HuH-7.5 (cell line): Measurements from ENCODE around the gene AFF1.
"Not testable (repeated sequence)": the region's sequence is repeated elsewhere in the genome, so short reads cannot be mapped to it uniquely, and the experiment has no call there.

Source experiments
- DNase-seq: peaks from one replicate; pipeline ENCODE4 v3.0.0; 2011; ENCODE audit warnings: low spot score

The AFF1 gene

DNA sequence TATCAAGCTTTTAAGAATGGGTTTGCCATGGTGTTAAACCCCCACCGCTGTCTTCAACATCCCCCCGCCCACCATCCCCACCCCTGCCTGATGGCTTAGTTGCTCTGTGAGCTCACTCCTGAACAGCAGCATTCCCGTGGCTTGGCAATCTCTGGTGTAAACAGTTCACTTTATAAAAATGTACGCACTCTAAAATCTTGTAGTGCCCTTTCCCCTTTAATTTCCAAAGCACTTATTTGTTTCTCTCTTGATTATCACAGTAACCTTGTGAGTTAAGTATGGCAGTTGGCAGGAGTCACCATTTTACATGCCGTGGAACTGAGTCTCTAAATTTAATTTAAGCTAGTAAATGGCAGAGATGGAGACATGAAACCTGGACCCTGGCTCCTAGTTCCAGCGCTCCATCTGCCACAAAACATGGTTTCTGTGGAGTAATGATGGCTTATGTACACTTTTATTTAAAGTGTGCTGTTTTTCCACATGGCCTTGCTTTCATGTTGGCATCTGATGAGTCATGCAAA lies 123.1 kb downstream of the AFF1 start:
- no peak for DNase-seq

DNA sequence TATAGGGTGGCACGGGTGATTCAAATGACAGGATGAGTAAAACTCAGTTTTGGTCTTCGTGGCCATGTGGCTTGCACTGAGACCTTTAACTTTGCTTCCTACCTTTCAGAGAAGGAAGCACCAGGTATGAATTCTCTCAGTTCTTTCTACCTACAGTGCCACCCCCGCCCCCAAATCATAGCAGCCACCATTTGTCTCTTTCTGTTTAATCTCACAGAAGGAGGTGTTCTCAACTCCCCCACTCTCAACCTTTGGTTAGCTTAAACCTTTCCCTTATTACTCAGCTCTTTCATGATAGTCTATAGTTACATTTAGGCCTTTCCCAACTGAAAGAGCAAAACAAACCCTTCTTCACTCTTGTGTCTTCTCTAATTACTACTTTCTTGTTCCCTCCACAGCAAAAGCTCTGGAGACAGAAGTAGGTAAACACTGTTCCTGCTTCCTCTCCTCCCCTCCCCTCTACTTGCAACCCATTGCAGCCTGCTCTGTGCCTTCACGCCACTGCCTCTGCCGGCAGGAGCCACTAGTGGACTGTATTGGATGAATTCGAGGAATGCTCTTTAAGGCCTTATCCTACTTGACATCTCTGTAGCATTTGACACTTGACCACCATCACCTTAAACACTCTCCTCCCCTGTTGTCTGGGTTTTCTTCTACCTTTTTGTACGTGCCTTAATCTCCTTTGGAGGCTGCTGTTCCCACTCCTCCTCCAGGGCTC lies 123.7 kb downstream of the AFF1 start:
- DNase-seq = no peak

DNA sequence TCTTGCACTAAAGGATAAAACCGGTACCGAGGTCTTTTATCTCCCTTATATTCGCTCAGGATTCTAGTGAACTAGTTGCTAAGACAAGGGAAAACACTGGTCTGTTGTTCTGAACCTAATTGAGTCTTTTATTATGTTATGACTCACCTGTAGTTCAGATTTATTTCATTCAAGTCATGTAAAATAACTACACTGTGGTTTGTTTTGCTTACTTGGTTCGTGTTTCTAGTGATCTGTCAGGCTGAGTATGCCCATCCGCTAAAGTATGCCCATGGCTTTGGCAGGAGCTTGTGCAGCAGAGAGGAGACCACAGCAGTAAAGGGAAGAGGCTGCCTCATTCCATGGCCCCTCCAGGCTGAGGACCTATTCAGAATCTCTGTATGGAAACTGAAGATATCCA lies 126.1 kb downstream of the AFF1 start:
- no peak for DNase-seq

DNA sequence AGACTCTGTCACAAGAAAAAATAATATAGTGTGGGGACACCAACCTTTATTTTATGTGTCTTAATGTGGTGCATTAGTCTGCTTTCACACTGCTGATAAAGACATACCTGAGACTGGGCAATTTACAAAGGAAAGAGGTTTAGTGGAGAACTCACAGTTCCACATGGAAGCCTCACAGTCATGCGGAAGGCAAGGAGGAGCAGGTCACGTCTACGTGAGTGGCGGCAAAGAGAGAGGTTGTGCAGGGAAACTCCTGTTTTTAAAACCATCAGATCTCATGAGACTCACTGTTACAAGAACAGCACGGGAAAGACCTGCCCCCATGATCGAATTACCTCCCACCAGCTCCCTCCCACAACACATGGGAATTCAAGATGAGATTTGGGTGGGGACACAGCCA lies 130.2 kb downstream of the AFF1 start:
- no peak for DNase-seq

DNA sequence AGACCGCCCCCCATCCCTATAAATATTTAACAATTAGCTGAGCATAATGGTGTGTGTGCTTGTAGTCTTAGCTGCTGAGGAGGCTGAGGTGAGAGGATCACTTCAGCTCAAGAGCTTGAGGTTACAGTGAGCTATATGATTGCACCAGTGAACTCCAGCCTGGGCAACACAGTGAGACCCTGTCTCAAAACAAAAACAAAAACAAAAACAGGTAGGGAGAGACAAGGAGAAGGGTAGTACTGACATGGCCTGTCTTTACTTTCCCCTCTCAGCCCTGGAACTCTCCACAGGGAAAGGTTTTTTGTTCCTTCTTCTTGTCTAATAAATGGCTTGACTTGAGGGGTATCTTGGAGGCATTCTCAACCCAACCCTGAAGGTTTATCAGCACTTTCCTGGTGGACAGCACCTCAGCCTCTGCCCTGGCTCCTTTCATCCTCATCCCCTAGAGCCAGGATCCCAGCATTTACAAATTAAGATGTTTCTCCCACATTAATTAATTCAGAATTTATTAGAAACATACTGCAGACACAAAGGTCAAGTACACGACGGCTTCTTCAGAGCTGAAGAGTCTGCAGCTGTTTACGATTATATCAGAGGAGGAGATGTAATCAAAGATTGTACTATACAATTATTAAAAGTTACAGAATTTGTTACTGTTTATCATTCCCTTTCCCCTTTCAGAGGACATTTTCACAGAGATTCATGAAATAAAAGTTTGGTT lies 131.8 kb downstream of the AFF1 start:
- DNase-seq = no peak

DNA sequence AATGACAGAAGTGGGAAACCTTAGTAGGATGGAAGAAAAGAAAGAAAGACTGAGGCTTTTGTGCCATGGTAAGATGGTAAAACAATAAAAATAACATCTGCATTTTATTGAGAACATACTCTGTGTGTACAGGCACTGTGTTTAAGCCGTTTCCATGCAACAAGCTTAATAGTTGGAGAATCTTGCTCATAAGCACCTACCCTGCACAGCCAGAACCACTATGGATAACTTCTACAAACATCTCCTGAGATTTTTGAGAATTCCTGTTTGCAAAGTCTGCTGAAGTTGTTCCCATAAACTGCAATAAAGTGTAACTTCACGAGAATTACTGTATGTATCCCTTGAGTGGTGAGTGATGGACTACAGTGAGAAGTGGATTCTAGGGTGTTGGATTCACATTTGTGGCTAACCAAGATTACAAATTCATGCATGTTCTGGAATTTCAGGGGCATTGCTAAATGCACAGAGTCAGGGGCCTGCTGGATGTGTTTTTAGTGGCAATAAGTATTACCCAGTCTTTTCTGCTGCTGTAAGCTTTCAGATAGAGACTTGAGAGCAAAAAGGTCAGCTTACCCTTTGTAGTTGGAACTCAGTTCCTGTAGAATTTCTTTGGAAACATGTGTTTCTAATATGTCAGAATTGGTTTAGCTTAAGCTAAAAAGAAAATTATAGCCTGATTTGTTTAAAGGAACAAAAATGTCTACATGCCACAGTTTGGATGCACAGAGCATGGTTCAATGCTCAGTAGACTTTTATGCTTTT lies 132.5 kb downstream of the AFF1 start:
- no peak for DNase-seq

DNA sequence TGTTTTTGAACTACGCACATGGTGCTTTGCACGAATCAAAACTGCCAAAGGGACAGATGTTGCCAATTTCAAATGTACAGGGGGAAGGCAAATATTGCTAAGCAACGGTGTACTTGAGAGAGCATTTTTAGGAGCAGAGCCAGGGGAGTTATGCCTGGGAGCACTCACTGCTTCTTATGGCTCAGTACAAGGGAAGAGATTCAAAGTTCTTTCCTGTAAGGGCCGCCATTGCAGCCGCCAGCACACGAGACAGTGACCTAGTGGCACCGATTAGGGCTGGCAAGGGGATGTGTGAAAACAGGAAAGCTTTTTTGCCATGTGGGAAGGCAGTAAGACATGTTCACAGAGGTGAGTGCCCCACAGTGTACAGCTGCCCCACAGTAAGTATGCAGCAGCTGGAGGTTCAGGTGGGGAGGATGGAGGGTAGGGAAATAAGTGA lies 133.8 kb downstream of the AFF1 start:
- no peak for DNase-seq

DNA sequence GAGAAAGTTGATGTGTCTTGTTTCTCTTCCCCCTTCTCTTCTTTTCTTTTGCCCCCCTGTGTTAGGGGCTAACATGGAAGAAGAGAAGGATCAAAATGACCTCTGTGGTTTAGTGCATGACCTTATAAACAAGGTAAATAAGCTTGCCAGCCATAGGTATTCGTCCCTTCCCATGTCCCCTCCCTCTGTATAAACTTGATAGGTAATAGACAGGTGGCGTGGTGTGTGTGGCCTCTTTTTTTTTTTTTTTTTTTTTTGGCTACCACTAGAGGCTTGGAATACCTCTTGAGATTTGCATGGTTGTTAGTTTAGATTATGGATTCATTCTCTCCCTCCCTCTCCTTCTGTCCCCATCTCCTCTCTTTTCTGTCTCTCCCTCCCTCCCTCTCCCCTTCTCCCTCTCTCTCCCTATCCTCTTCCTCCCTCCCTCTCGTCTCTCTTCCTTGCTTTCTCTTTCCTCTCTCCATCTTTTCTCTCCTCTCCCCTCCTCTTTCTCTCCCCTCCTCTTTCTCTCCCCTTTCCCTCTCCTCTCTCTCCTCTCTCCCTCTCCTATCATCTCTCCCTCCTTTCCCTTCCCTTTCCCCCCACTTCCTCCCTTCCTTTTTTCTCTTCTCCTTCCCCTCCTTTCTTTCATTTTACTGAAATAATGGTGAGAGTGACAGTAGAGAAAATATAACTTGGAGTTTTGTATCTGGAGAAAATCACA lies 134.4 kb downstream of the AFF1 start:
- DNase-seq = no peak

DNA sequence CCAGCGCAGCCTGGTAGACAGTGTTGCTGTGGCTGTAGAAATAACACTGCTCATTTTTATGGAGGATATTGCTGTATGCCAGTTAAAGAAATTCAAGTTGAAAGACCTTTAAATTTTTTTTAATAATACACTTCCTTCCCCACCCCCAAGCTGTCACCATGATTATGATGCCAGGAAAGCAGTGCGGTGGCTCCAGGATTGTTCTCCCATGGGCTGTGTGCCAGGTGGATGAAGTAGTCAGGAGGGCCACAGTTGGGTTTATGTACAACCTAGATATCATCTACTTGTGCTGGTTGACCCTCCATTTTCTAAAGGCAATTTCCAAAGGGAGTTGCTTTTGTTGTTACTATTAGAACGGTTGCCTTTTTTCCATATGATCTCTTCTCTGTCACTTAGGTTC lies 136.6 kb downstream of the AFF1 start:
- no peak for DNase-seq

DNA sequence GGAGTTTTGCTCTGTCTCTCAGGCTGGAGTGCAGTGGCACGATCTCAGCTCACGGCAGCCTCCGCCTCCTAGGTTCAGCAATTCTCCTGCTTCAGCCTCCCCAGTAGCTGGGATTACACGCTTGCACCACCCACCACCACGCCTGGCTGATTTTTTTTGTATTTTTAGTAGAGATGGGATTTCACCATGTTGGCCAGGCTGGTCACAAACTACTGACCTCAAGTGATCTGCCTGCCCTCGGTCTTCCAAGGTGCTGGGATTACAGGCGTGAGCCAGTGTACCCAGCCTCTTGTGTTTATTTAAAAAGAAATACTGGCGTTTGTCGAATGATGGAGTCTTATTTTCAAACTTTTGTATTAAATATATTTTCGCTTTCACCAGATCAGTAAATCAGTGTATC lies 137.7 kb downstream of the AFF1 start:
- not testable (repeated sequence) for DNase-seq

DNA sequence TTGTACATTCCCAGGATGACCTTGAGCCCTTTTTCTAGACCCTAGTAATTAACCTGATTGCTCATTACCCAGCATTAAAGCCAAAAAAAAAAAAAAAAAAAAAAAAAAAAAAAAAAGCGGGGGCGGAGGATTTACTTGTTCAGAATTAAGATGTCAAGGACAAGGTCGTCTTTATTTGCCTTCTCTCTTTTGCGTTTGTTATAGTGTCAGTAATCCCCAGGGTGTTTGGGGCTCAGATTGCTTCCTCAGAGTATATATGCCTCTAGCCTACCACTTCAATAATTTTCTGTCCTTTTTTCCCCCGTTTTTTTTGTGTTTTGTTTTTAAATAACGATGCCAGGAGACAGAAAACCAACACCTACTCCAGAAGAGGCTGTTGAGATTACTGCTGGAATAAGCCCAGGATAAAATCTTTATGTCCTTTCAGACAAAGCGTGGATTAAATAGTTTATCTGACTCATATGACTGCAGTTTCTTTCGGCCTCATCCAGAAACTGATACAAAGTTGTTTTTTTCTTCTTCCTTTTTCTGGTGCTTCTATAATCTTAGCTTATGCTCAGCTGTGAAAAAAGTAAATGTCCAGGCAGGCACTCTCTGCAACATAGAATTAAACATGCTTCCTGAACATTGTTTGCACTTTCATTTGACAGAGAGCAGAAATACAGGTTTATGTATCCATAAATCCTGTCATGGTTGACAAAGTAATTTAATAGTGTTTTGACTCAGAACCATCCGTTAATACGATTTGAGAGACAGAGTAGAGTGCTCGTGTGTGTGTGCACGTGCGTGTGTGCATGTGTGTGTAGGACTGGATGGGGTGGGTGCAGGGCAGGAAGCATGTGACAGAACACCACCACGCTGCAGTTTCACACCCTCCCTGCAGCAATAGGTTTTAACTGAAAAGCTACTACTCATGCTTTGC lies 138.6 kb downstream of the AFF1 start:
- no peak for DNase-seq

DNA sequence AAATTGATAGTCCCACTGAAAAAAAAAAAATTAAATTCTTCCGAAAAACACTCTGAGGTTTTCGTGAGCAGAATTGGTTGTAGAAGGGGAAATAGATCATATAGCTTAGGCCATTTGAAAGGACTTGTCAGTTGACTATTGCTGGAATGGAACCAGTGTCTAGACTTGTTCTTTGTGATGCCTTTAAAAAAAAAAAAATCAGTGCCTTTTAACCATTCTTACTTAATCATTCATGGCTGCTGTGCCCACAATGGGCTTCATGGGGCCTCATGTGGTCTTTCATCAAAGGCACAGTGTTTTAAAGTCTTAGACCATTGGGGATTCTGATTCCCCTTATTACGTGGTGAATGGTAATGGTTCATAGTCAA lies 139.3 kb downstream of the AFF1 start:
- DNase-seq = no peak

DNA sequence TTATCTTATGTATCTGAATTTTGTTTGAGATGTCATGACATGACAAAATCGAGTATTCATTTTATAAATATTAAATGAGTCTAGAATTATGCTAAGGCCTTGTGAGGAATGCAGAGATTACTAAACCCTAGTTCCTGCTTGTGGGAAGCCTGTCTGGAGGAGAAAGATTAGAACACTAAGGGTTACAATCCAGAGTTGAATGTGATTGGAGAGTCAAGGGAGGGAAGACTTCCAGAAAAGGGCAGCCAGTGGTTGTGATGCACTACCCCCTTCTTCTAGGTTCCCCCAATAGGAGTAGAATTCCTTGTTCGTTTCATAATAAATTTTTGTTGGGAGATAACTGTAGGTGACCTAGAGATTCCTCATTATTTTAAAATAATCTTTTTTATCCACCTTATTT lies 141.1 kb downstream of the AFF1 start:
- DNase-seq = no peak

DNA sequence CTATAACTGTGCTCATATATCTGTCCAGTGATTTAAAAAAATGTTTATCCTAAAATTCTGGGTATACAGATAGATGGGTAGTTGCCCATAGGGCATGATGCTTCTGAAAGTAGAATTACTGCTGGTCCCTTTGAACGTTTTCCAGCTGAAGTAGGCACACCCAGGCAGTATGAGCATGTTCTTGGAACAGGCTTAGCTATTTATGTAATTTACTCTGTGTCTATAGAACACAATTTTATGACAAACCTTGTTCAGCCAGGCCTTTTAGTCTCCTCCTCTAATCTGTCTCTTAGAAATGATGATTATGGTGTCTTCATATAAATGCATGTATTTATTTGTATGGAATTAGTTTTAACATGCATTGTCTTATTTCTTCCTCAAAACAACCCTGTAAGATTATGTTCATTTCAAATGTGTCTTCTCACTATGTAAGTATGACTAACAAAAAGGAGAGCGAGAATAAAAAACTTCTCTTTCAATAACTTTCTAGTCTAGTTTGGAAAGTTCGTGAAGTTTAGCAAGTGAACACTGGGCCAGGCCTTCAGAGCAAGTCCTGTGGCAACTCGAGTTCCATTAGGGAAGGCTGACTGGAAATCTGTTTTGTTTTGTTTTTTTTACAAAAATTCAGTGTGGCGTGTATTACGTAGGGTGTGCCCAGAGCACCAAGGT lies 142.0 kb downstream of the AFF1 start:
- no peak for DNase-seq

DNA sequence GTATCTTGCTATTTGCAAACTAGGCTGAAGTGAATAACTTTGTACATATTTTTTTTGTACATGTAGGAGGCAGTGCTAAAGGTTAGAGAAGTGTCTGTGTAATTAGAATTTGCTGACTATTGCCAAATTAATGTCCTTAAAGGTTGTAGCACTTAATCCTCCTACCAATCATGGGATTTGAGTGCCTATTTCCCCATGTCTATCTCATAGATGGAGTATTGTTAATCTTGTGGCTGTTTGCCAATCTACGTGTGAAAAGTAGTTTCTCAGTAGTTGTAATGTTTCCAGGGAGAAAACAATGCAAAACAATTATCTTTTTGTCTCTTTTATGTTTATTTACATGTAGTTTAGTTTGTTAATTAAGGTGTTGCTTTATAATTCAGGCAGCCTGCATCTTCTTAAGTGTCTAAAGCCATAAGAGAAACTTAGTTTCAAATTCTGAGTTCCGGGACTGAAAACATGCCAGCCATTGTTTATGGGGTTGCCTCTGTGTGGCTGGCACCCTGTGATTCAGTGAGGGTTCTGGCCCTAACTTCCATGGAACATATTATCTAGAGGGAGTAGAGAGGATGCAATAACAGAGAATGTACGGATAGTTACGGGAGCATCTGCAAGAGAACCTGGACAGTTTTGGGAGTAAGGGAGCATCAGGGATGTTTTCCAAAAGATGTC lies 143.2 kb downstream of the AFF1 start:
- no peak for DNase-seq

DNA sequence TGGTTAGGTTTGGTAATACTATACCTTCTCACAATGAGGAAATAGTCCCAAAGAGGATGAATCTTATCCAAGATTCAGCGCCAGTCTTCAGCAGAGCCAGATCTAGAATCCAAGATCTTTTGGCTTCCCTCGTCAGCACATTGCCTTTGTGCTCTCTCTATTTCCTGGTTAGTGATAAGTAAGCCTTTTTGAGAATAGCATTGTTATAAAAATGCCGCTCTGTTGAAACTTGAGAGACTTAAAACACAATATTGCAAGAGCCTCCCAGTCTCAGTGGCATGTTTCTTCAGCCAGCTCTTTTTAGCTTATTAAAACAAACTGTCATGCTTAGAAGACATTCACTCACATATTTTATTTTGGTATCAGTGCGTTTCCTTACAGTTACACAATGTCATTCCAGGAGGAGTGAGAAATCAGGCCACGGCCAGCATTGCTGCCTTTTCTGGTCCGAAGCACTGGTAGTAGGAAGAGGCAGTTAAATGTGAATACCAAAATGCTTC lies 144.2 kb downstream of the AFF1 start:
- no peak for DNase-seq

DNA sequence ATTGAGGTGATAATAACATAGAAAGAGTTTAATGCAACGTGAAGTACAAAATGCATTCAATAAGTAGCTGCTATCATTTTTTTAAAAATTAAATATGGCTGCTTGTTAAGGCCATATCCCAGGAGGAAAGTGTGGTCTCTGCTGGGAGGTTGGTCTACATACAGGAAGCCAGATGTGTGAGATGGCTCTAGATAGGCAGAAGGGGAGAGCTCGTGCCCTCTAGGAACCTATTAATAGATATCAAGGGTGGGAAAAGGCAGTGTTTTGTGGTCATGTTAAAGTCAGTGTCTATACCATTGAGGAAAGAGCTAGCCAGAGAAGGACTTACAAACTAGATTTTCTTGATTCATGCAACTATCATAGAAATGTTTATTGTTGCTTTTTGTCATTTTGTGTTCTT lies 145.2 kb downstream of the AFF1 start:
- DNase-seq = no peak

DNA sequence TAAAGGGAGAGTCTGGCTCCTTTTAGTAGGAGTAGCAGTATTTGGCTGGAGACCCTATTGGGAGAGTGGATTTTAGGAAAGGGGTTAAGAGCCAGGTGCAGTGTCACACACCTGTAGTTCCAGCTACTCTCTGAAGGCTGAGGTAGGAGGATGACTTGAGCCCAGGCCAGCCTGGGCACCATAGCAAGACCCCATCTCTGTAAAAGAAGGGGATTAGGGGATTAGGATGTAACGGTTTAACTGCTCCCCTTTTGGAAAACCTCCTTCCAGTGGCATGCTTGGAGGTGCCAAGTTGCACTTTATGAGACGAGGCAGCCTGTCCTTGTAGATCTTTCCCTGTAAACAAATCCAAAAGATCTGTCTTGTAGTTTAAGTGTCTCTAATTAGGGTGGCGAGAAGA lies 145.7 kb downstream of the AFF1 start:
- no peak for DNase-seq

DNA sequence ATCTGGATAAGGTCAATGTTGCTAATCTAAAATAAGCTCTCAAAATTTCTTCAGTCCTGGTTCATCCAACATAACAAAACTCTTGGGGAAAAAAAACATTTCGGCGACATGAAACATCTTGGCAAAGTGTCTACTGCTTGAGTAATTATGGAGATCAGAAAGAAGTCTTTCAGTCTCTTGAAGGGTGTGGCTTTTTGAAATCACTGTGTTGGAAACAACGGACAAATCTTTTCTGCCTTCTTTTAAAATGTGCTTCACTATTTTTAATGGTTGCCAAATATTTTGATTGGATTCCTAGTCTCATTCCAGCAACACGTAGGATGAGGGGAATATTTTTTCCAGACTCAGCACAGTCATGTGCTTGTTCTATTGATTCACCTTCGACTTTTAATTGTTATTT lies 147.0 kb downstream of the AFF1 start:
- DNase-seq = no peak

DNA sequence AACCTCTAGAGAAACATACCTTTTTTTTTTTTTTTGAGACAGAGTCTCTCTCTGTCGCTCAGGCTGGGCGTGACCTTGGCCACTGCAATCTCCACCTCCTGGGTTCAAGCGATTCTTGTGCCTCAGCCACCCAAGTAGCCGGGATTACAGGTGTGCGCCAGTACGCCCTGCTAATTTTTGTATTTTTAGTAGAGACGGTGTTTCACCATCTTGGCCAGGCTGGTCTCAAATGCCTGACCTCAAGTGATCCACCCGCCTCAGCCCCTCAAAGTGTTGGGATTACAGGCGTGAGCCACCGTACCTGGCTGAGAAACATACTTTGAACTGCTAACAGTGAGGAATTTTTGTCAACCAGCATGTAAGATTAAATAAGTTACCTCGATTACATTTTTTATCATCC lies 150.9 kb downstream of the AFF1 start:
- not testable (repeated sequence) for DNase-seq
